Activated CD4-positive, alpha-beta T cell treated with anti-CD3 and anti-CD28 coated beads, Interleukin-2, amount 50 U/mL, for 48 hours (primary cell): ENCODE results near the gene DCAF8L1.
"Not testable (repeated sequence)": the region's sequence is repeated elsewhere in the genome, so short reads cannot be mapped to it uniquely, and the experiment has no call there.

Experiments
- DNase-seq, 2 experiments: peaks; one replicate each; pipeline ENCODE4 v3.0.0-alpha.2; 2020

DCAF8L1 gene

DNA sequence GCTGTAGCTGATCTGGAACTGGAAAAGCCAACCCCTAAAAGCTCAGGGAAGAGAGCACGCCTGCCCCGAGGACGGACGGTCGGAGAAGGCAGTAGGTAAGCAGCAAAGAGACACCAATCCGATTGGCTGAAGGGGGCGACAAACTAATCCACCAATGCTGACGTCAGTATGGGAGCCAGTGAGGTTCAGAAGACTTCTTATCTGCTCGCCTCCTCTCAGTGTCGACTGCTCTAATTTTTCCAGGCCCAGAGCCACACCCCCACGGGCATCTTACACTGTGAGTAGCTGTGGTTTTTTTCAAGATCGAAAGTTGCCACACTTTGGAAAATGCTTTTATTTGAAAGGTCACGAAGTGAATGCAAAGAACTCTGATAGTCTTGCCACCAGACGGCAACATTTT is at the start of gene DCAF8L1:
DCAF8L1 (minus strand) TSS at position 101 of the 400 bp plus-strand sequence. CDS start 115 bp downstream, outside the sequence.
- DNase-seq = no peak

DNA sequence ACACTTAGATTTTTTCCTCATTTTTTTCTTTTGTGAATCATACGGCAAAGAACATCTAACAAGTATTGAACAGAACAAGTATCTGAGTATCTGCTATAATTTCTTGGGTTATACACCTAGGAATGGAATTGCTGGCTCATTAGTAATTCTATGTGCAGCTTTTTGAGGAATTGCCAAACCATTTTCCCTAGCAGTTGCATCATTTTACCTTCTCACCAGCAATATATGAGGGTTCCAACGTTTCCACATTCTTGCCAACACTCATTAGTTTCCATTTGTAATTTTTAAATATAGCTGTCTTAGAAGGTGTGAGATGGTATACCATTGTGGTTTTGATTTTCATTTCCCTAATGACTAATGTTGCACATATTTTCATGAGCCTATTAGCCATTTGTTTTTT is 41.1 kb upstream of the DCAF8L1 start:
- DNase-seq = no peak

DNA sequence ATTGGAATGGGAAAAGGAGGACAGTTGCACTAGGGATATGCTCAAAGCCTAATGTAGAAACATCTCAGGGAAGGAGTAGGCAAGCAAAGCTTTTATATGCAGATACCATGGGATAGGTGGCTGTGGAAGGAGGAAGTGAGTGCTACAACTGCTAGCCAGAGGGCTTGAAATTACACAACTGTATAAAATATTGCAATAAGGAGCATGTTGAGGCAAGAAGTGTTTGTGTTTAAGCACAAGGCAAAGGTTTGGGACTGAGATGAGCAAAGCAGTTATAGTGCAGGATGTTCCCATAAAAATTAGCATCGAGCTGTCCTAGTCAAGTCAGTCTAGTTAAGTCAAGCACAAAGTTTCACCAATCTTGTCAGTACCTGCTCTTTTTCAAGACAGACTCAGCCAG is 35.6 kb upstream of the DCAF8L1 start:
- no peak for DNase-seq

DNA sequence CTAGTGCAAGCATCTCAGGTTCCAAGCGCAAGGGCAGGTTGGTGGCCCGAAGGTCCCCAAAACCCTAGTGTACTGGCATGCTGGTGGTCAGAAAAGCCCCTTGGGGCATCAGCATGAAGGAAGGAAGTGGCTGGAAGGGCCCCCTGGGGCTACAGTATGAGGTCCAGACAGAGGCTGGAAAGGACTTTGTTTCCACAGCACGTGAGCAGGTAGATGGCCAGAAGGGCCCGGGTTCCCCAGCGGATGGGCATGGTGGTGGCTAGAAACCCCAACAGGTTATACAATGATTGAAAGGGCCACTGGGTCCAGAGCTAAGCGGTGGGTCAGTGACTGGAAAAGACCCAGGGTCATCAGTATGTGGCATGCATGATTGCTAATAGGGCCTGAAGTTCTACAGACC is 34.7 kb upstream of the DCAF8L1 start:
- DNase-seq = no peak

DNA sequence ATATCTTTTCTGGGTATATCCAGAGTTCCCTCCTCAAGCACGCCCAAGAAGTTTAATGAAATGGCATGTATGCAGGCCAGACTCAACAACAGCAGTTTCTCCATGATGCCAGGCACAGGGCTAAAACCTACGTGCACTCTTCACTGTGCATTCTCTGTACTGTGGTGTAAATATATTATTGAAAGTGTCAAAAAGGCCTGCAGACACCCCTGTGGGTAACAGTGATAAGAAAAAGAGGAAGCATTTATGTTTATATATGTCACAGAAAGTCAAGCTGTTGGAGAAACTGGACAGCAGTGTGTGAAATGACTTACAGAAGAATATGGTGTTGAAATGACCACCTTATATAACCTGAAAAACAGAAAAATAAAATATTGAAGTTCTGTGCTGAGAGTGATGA is 29.6 kb upstream of the DCAF8L1 start:
- DNase-seq = no peak

DNA sequence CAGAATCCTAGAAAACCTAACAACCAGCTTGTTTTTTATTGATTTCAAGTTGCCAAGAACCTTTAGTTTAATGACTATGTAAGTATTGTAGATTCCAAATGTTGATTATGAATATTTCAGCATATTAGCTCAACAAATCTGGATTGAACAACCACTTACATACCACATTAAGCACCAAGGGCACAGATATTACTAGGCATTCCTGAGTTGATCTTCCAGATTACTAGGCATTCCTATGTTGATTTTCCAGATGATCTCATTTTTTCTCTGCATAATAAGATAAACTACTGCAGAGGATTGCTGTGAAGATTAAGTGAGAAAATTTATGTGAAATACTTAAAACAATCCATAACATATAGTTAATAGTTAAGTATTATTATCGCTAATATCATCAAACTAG is 17.4 kb upstream of the DCAF8L1 start:
- DNase-seq = no peak

DNA sequence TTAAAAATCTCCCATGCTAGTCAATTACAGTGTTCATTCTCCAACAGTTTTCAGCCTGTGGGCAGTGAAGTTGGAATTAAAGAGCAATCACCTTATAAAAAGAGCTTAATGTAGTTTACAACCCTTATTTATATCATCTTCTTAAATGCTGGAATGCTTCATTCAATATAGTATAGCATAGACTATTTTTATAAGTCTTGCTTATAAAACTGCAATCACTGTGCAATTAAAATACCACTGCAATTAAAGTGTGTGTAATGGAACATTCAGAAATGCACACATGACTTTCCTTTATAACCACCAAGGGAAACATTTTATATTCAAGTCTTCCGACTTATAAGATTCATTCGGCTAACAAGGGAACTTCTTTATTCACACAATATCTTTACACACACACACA is 16.4 kb upstream of the DCAF8L1 start:
- DNase-seq = no peak

DNA sequence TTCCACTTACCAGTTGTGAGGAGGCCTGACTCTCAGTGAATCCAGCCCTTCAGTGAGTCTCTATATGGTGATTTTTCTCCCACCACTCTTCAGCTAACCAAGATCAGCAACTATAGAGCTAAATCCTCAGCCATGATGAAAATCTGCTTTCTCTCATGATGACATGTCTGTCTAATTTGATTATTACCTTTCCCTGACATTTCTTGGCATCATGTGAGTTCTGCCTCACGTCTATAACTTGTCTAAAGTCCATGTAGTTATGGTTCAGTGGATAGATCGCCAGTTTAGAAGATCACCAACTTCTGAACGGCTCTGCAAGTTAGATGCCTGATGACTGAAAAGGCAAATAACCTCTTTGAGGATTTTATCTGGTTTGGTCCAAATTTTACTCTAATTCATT is 14.9 kb upstream of the DCAF8L1 start:
- DNase-seq = no peak

DNA sequence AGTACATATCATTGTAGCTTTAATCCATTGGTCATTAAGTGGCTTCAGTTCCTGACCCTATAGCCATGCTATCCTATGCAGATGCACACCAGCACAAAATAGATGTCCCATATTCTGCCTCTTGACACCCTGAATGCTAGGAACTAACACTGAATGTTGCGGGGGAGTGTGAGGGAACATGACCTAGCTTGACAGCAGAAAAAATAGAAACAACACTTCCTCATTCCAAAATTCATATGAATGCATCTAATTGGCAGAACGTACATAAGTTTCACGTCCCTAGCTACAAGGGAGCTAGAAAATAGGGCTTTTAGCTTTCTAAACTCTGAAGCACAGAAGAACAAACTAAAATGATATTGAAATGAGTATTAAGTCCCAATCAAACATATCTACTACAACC is 14.4 kb upstream of the DCAF8L1 start:
- no peak for DNase-seq

DNA sequence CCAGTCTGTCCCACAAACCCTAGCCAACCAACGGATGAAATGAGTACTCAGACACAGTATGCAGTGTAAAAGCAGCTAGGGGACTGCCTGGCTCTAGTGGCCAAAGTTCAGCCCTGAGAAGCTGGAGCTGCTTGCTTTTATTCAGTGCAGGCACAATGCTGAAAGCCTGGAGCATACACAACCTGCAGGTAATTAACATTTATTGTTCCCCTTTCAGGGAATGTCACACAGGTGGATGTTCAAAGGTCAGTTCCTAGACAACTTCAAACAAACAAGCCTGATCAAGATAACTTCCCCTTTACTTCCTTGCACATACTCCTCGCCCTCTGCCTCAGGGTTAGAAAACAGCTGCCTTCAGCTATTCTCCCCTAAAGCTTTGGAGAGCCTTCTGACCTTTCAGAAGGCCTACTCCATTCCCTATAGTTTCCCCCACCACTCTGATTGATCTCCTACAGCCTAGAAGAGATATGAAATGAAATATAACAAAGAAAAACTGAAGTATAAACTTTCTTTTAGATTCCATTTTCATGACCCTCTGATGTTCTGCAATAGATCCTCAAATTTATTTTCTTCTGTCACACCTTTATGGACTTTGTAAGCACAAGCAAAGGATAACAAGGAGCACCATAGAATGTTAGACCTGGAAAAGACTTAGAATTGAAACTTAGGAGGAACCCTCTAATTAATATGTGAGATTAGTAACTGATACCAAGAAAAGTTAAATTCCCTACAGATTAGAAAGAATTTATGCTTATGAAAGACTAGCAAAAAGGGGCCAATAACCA is 6.8 kb upstream of the DCAF8L1 start:
- no peak for DNase-seq

DNA sequence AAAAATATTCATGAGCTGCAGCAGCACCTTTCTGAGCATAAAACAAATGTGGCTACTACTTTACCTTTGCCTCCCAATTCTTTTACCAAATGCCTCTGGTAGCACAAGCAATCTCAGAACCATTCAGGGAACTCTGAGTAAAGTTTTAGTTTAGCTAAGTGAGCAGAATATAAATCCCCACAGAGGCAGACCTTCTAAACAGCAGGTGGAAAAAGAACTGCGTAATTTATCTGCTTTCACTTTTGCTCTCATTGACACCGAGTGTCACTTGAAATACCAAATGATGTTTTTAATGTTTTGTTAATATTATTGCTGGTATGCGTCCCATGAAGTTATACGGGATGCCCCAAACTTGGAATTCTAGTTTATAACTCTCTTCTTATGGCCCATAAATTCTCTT is 4.3 kb downstream of the DCAF8L1 start:
- not testable (repeated sequence) for DNase-seq

DNA sequence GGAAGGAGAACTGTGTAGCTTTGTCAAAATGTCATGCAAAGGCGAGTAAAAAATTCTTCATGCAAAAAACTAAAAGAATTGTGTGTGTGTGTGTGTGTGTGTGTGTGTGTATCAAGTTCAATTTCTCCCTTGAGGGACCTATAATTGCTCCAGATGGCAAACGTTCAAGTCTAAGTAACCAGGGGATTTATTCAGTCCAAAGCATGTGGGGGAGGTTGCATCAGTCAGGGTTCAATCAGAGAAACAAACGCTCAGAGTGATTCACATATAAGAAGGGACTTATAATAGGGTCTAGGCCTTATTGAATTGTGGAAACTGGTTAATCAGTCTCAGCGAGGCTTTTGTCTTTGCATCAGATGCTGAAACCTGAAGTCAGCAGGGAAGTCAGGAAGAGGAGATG is 5.0 kb downstream of the DCAF8L1 start:
- no peak for DNase-seq

DNA sequence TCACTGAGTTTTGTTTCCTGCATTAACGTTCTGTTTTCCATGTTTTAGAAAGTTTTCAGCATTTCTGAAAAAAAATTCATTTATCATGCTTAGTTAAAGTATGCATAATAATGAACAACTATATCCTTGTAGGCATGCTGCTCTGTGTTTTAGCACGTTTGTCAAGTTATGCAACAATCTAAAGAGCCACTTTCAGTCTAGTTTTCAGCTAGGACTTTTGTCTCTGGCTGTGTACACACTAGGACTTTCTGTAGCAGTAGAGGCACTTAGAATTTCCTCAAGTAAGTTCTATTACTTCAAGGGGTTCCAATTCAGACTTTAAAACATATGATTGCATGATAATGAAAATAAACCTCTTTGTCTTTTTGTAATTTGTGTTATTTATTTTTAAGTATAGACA is 12.4 kb downstream of the DCAF8L1 start:
- DNase-seq = no peak

DNA sequence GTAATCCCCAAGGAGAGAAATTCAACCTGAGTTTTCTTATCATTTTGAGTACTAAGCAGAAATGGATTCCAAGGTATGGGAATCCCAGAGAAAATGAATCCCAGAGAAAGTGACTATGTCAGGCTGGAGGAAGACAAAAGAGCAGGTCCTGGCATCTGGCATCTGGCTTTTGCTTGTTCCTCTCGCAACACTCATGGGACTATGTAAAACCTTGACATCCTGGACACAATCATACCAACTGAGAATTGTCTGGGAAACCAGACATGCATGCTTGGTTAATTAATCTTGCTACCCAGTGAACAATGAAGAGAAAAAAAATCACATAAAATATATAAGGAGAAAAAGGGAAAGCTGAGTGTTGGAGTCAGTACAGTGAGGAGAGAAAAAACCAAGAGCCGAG is 12.9 kb downstream of the DCAF8L1 start:
- no peak for DNase-seq

DNA sequence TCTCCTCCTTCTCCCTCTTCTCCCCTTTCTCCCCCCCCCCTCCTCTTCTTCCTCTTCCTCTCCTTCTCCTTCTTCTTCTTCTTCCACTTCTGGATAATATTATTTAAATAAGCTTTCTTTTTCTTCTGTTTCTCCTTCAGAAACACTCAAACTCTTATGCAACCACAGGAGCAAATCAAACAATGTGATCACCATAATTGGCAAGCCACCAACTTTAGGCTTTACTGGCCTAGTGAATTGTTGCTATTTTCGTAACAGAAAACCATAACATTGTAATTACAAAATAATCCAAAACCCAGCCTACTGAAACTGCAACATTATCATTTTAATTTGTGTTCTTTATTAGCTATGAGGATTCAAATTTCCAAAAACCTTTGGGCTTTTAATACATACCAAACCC is 14.3 kb downstream of the DCAF8L1 start:
- no peak for DNase-seq

DNA sequence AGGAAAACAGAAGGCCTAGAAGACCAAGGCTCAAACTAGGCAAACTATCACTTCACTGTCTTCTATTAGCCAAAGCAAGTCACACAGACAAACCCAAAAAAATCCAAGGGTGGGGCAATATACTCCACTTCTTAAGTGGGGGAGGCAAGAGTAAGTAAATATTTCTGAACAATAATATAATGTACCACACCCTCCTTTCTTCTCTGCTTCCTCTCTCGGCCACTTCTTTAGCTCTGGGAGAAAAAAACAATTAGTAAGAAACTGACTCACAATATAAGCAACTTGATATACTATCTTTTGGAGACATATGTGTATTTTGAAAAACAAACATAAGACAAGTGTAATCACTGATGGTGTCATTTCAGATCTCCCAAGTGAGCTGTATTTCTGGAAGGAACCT is 14.8 kb downstream of the DCAF8L1 start:
- no peak for DNase-seq

DNA sequence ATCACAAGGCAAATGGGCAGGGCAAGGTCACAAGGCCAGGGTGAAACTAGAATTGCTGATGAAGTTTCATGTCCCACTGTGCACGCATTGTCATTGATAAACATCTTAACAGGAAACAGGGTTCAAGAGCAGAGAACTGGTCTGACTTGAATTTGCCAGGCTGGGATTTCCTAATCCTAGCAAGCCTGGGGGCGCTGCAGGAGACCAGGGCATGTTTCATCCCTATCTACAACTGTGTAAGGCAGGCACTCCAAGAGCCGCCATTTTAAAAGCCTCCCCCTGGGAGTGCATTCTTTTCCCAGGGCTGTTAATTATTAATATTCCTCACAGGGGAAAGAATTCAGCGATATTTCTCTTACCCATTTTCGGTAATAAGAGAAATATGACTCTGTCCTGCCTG is 15.9 kb downstream of the DCAF8L1 start:
- DNase-seq = not testable (repeated sequence)

DNA sequence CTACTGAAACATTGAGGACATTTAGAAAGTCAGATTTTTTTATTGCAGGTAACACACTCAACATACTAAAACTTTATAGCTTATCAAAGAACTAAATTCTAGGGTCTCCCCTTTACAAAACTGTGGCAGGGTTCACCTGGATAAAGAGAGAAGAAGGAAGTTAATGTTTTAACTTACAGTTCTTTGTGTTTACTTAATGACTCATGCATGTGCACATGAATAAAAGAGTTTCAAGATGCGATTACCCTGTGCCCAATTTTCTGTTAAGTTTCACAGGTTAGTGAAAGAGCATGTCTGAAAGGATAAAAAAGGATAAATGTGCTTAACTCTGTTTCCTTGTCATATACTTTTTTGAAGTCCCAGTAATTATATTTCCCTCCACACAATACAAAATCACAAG is 16.8 kb downstream of the DCAF8L1 start:
- DNase-seq = no peak

DNA sequence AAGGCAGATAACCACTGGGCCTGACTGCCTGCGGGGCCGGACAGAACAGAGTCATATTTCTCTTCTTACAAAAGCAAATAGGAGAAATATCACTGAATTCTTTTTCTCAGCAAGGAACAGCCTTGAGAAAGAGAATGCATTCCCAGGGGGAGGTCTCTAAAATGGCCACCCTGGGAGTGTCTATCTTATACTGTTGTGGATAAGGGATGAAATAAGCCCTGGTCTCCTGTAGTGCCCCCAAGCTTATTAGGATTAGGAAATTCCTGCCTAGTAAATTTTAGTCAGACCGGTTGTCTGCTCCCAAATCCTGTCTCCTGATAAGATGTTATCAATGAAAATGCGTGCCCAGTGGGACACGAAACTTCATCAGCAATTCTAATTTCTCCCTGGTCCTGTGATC is 20.8 kb downstream of the DCAF8L1 start:
- not testable (repeated sequence) for DNase-seq

DNA sequence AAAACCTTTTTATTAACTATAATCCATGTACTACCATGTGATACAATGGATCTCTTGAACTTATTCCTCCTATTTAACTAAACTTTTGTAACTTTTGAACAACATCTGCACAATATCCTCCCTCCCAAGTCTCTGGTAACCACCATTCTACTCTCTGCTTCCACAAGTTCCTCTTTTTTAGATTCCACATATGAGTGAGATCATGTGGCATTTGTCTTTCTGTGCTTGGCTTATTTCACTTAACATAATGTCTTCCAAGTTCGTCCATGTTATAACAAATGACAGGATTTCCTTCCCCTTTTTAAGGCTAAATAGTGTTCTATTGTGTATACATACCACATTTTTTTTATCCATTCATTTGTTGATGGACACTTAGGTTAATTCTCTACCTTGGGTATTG is 28.1 kb downstream of the DCAF8L1 start:
- DNase-seq = no peak

DNA sequence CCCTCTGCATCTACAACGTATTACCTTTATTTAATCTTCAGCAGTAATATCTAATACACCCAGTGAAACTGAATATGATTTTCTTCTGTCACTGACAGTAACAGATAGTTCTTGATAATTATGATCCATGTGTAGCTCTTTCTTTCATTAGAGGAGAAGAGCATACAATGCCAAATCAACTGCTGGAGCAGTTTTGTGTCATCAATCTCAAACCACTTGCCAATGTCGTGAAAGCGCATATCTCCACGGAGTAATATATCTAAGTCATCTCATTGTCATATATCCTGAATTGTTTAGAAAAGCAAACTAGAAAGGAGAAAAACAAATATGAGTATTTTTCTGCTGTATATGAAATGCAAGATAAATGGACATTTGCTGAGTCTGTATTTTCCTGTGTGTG is 47.9 kb downstream of the DCAF8L1 start:
- DNase-seq = no peak
